SK-N-SH (cell line): ENCODE measurements around the gene THOC6. TPM values are rescaled to one million over a fixed set of nuclear protein-coding genes. Genes with fewer than 3 reads are reported as not detected.
A peak's percentile ranks its signal among the peaks of the same experiment; 100 is the strongest.

Source experiments
- CTCF ChIA-PET: fragments of 300-600, 350-600 bp; formaldehyde crosslinking; extraction: SDS; loops from one replicate; lab custom pipeline; 2021; lab: Yijun Ruan, JAX
- POLR2A ChIA-PET: fragments of 350-600 bp; sonication (Branson Sonifier 250); formaldehyde crosslinking; extraction: SDS; loops from one replicate; lab custom pipeline; 2020; ENCODE audit warnings: antibody characterized with exemption, inconsistent platforms; lab: Yijun Ruan, JAX
- DNase-seq: peaks from one replicate; pipeline ENCODE4 v3.0.0; 2012
- H2AFZ ChIP-seq: fragments of 200-600 bp; sonication (generic); 2 replicates; pipeline ENCODE4 v1.8.1; 2016; ENCODE audit warnings: antibody characterized with exemption, mild to moderate bottlenecking, low read depth
- H3F3A ChIP-seq: fragments of 200-600 bp; sonication (generic); replicated peaks from 2 replicates; pipeline ENCODE3; 2016; ENCODE audit warnings: antibody characterized with exemption, mild to moderate bottlenecking; ENCODE audit not compliant: insufficient read depth
- H3K27ac ChIP-seq, 2 experiments: fragments of 200-500 bp in 1 of 2; fragments of 200-600 bp in 1 of 2; sonication (Bioruptor generic) in 1 of 2; sonication (generic), shearing (Covaris generic) in 1 of 2; 2 replicates each; pipeline versions ENCODE4 v1.5.1 to v1.6.1; 2014 to 2016; ENCODE audit warnings: low read depth in 2 of 2, inconsistent platforms in 1 of 2, low read length in 1 of 2, mild to moderate bottlenecking in 1 of 2, mixed read lengths in 1 of 2
- H3K27me3 ChIP-seq: fragments of 200-600 bp; sonication (generic), shearing (Covaris generic); 2 replicates; pipeline ENCODE4 v1.6.1; 2016; ENCODE audit warnings: mixed run types; ENCODE audit not compliant: insufficient read depth
- H3K36me3 ChIP-seq, 2 experiments: fragments of 200-500 bp in 1 of 2; fragments of 200-600 bp in 1 of 2; sonication (Bioruptor generic) in 1 of 2; sonication (generic) in 1 of 2; replicated peaks in 1 of 2; 2 replicates each; pipeline versions ENCODE3 to v1.5.1; 2014 to 2016; ENCODE audit warnings: low read length in 1 of 2, mild to moderate bottlenecking in 1 of 2; ENCODE audit not compliant: insufficient read depth in 2 of 2, control insufficient read depth in 1 of 2
- H3K4me1 ChIP-seq, 2 experiments: fragments of 200-500 bp in 1 of 2; fragments of 200-600 bp in 1 of 2; sonication (Bioruptor generic) in 1 of 2; sonication (generic), shearing (Covaris generic) in 1 of 2; 2 replicates each; pipeline versions ENCODE4 v1.5.1 to v1.6.1; 2014 to 2016; ENCODE audit warnings: low read depth in 1 of 2, low read length in 1 of 2, mixed run types in 1 of 2; ENCODE audit not compliant: insufficient read depth in 2 of 2, control insufficient read depth in 1 of 2
- H3K4me2 ChIP-seq: fragments of 200-600 bp; sonication (generic), shearing (Covaris generic); 2 replicates; pipeline ENCODE4 v1.6.1; 2017; ENCODE audit warnings: mixed run types
- H3K4me3 ChIP-seq, 2 experiments: fragments of 200-500 bp in 1 of 2; fragments of 200-600 bp in 1 of 2; sonication (Bioruptor generic) in 1 of 2; sonication (generic), shearing (Covaris generic) in 1 of 2; 2 replicates each; pipeline versions ENCODE4 v1.5.1 to v1.8.1; 2014 to 2016; ENCODE audit warnings: low read depth in 2 of 2, inconsistent platforms in 1 of 2, low read length in 1 of 2, mild to moderate bottlenecking in 1 of 2, mixed read lengths in 1 of 2, moderate library complexity in 1 of 2
- H3K79me2 ChIP-seq: fragments of 200-600 bp; sonication (generic); 2 replicates; pipeline ENCODE4 v1.8.1; 2017; ENCODE audit warnings: mild to moderate bottlenecking; ENCODE audit not compliant: insufficient read depth
- H3K9ac ChIP-seq: fragments of 200-600 bp; sonication (generic); 2 replicates; pipeline ENCODE4 v1.6.1; 2017; ENCODE audit warnings: mixed run types
- H3K9me2 ChIP-seq: fragments of 200-600 bp; sonication (generic); 2 replicates; pipeline ENCODE4 v1.6.1; 2017; ENCODE audit warnings: mixed run types
- H3K9me3 ChIP-seq: fragments of 200-600 bp; sonication (generic); 2 replicates; pipeline ENCODE4 v1.6.1; 2017; ENCODE audit warnings: mixed run types, mild to moderate bottlenecking, moderate library complexity
- H4K20me1 ChIP-seq: fragments of 200-600 bp; sonication (generic); 2 replicates; pipeline ENCODE4 v1.6.1; 2017; ENCODE audit warnings: mild to moderate bottlenecking, mixed run types; ENCODE audit not compliant: insufficient read depth
- CHD2 ChIP-seq: fragments of 150-350 bp; IDR thresholded peaks from 2 replicates; pipeline ENCODE4 v1.6.1; 2018; ENCODE audit warnings: low read length; ENCODE audit not compliant: partially characterized antibody
- EZH2phosphoT487 ChIP-seq: fragments of 200-600 bp; sonication (generic); IDR thresholded peaks from 2 replicates; pipeline ENCODE4 v1.6.1; 2017; ENCODE audit warnings: low read depth, mixed run types, mild to moderate bottlenecking, antibody characterized with exemption, moderate library complexity, borderline replicate concordance
- GABPA ChIP-seq: IDR thresholded peaks from 2 replicates; pipeline ENCODE4 v1.4.0; 2012; ENCODE audit warnings: low read depth, mild to moderate bottlenecking
- IRF3 ChIP-seq: fragments of 150-350 bp; IDR thresholded peaks from 2 replicates; pipeline ENCODE4 v1.6.1; 2016; ENCODE audit warnings: mild to moderate bottlenecking, low read depth, low read length
- MEF2A ChIP-seq: IDR thresholded peaks from 2 replicates; pipeline ENCODE4 v1.4.0; 2012; ENCODE audit warnings: low read depth, borderline replicate concordance
- MXI1 ChIP-seq: IDR thresholded peaks from 2 replicates; pipeline ENCODE4 v1.6.1; 2012; ENCODE audit warnings: mild to moderate bottlenecking, low read depth, low read length, improper control_type of control experiment
- NFIC ChIP-seq: IDR thresholded peaks from 2 replicates; pipeline ENCODE4 v1.4.0; 2012; ENCODE audit warnings: borderline replicate concordance
- PBX3 ChIP-seq: IDR thresholded peaks from 2 replicates; pipeline ENCODE4; 2012
- RFX5 ChIP-seq: IDR thresholded peaks from 2 replicates; pipeline ENCODE4 v1.6.1; 2012; ENCODE audit warnings: mild to moderate bottlenecking, improper control_type of control experiment, low read length
- SMC3 ChIP-seq: IDR thresholded peaks from 2 replicates; pipeline ENCODE4 v1.6.1; 2012; ENCODE audit warnings: low read depth, low read length, improper control_type of control experiment
- USF1 ChIP-seq: IDR thresholded peaks from 2 replicates; pipeline ENCODE4 v1.4.0; 2012; ENCODE audit warnings: low read depth, borderline replicate concordance
- YY1 ChIP-seq: IDR thresholded peaks from 2 replicates; pipeline ENCODE4 v1.4.0; 2012; ENCODE audit warnings: low read depth, mild to moderate bottlenecking
- ZBTB33 ChIP-seq: IDR thresholded peaks from 2 replicates; pipeline ENCODE4 v1.4.0; 2012; ENCODE audit warnings: low read depth, borderline replicate concordance
- WGBS: methylation state at CpG from one replicate; pipeline ENCODE4 v1.1.6; 2017; ENCODE audit warnings: low lambda C conversion rate; 5-methylcytosine and 5-hydroxymethylcytosine counted together
- polyA plus RNA-seq, 3 experiments: library from polyadenylated mRNA; depleted of rRNA; stranded (reverse); fragments of >200 nt; gene quantifications; 2 replicates each; pipeline ENCODE4 v1.2.3, GENCODE V29; 2012
- TF ChIP-seq, protein P1 (sequence below): fragments of 150-350 bp; IDR thresholded peaks from 2 replicates; pipeline ENCODE4 v1.6.1; 2017; ENCODE audit warnings: antibody characterized with exemption, low read length, low read depth, borderline replicate concordance
- TF ChIP-seq, protein P2 (sequence below): IDR thresholded peaks from 2 replicates; pipeline ENCODE4 v1.6.1; 2012; ENCODE audit warnings: mild to moderate bottlenecking, low read depth, low read length, moderate library complexity

The THOC6 gene
- polyA plus RNA-seq, 1 of the 3 experiments (the other 2 are of a cell fraction): 37.7 TPM

GRCh38 chr16:2987833-2988232 is 36.0 kb upstream of the THOC6 start:
- Histone ChIP-seq H3K9ac (no peak overlapping the region), H3F3A (peaks cover 3% of the 10 kb centered on the region), H3K79me2 (no peaks in the 10 kb centered on the region), H3K4me1 (peaks cover 0 to 14% of the 10 kb centered on the region in 2 experiments; a peak in 1 of 4 replicates), H3K4me2 (no peak overlapping the region), H2AFZ (no peak overlapping the region), H3K9me3 (no peaks in the 10 kb centered on the region), H3K27me3 (no peaks in the 10 kb centered on the region), H3K36me3 (no peaks in the 10 kb centered on the region), H3K9me2 (no peaks in the 10 kb centered on the region), H3K4me3 (no peak overlapping the region), H4K20me1 (no peaks in the 10 kb centered on the region), H3K27ac (no peak overlapping the region)
- CTCF ChIA-PET: interaction anchor here (1.0 to 2.8 kb wide), 4 partner anchors 25 to 40 kb away, joined by 3 to 8 read pairs (median 4); partner anchors contain the start of gene KREMEN2
- peak; percentile 52 for DNase-seq
- POLR2A ChIA-PET: no interaction called here
- WGBS: 62% methylated on average over 7 of the region's 8 CpGs
- TF ChIP-seq RFX5: no peak
- TF ChIP-seq PBX3: peak; percentile 52
- TF ChIP-seq, protein P1, sequence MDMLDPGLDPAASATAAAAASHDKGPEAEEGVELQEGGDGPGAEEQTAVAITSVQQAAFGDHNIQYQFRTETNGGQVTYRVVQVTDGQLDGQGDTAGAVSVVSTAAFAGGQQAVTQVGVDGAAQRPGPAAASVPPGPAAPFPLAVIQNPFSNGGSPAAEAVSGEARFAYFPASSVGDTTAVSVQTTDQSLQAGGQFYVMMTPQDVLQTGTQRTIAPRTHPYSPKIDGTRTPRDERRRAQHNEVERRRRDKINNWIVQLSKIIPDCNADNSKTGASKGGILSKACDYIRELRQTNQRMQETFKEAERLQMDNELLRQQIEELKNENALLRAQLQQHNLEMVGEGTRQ: no peak
- no peak for TF ChIP-seq MXI1

DNA sequence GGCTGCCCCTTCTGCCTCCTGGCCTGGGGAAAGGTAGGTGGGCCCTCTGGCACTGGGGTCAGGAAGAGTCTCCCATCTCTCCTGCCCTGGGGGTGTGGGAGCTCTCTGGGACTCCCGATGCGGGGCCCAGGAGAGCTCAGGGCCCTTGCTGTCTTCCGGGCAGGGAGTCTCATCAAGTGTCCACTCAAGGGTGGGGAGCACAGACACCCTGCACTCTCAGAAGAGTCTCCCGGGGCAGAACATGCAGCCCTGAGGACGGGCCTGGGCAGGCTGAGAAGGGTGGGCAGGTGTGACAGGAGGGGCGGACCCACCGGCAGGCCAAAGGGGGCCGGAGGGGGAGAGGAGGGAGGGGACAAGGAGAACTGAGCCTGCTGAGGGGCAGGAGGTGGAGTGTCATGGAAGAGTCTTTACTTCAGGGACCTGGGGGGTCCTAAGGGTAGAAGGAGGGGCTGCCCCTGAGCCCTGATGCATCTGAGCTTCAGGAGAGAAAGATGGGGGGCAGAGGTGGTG is 35.2 kb upstream of the THOC6 start:
- CTCF ChIA-PET: interaction anchor here (1.3 to 2.8 kb wide), 3 partner anchors 25 to 39 kb away, joined by 4 to 8 read pairs (median 4); partner anchors contain the start of gene KREMEN2
- H3K4me2 ChIP-seq: no peak overlapping the region
- no peaks in the 10 kb centered on the region for H3K9me2 ChIP-seq
- H3K4me3 ChIP-seq: no peak overlapping the region
- H3F3A ChIP-seq: no peaks in the 10 kb centered on the region
- no peak overlapping the region for H2AFZ ChIP-seq
- 85% methylated on average over 5 of the region's 8 CpGs for WGBS
- peaks cover 0 to 14% of the 10 kb centered on the region in 2 experiments; a peak in 1 of 4 replicates for H3K4me1 ChIP-seq
- H3K27ac ChIP-seq: no peak overlapping the region
- no peaks in the 10 kb centered on the region for H3K27me3 ChIP-seq
- no peaks in the 10 kb centered on the region for H3K79me2 ChIP-seq
- H4K20me1 ChIP-seq: no peaks in the 10 kb centered on the region
- POLR2A ChIA-PET: no interaction called here
- no peak for DNase-seq
- no peaks in the 10 kb centered on the region for H3K9me3 ChIP-seq
- H3K36me3 ChIP-seq: no peaks in the 10 kb centered on the region
- H3K9ac ChIP-seq: no peak overlapping the region
- TF ChIP-seq USF1: no peak
- TF ChIP-seq MEF2A: no peak
- TF ChIP-seq CHD2: no peak
- TF ChIP-seq EZH2phosphoT487: no peak
- no peak for TF ChIP-seq PBX3
- no peak for TF ChIP-seq SMC3
- no peak for TF ChIP-seq NFIC
- no peak for TF ChIP-seq GABPA
- TF ChIP-seq ZBTB33: no peak
- TF ChIP-seq, protein P2, sequence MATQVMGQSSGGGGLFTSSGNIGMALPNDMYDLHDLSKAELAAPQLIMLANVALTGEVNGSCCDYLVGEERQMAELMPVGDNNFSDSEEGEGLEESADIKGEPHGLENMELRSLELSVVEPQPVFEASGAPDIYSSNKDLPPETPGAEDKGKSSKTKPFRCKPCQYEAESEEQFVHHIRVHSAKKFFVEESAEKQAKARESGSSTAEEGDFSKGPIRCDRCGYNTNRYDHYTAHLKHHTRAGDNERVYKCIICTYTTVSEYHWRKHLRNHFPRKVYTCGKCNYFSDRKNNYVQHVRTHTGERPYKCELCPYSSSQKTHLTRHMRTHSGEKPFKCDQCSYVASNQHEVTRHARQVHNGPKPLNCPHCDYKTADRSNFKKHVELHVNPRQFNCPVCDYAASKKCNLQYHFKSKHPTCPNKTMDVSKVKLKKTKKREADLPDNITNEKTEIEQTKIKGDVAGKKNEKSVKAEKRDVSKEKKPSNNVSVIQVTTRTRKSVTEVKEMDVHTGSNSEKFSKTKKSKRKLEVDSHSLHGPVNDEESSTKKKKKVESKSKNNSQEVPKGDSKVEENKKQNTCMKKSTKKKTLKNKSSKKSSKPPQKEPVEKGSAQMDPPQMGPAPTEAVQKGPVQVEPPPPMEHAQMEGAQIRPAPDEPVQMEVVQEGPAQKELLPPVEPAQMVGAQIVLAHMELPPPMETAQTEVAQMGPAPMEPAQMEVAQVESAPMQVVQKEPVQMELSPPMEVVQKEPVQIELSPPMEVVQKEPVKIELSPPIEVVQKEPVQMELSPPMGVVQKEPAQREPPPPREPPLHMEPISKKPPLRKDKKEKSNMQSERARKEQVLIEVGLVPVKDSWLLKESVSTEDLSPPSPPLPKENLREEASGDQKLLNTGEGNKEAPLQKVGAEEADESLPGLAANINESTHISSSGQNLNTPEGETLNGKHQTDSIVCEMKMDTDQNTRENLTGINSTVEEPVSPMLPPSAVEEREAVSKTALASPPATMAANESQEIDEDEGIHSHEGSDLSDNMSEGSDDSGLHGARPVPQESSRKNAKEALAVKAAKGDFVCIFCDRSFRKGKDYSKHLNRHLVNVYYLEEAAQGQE: no peak
- no peak for TF ChIP-seq IRF3
- no peak for TF ChIP-seq YY1
- TF ChIP-seq MXI1: no peak
